PC-9 (cell line): ENCODE data around the gene THOC2. TPM values are rescaled to one million over a fixed set of nuclear protein-coding genes. Genes with fewer than 3 reads are reported as not detected.

Experiments
- BruUV-seq: library from RNA; stranded (reverse); fragments of 400-500 nt; replicated peaks from 2 replicates; lab custom pipeline; 2021; lab: Mats Ljungman, UMichigan
- CTCF ChIA-PET: fragments of 300-600 bp; sonication (Branson Sonifier 250); formaldehyde crosslinking; loops from one replicate; lab custom pipeline; 2022; ENCODE audit warnings: antibody characterized with exemption; lab: Charles Lee
- POLR2A ChIA-PET: fragments of 300-600 bp; sonication (Branson Sonifier 250); formaldehyde crosslinking; loops from one replicate; lab custom pipeline; 2022; ENCODE audit warnings: antibody characterized with exemption; ENCODE audit not compliant: unreplicated experiment; lab: Charles Lee
- DNase-seq, 2 experiments: peaks; one replicate each; pipeline versions ENCODE4 v3.0.0 to v3.0.0-alpha.2; 2015 to 2022; ENCODE audit warnings: mixed read lengths in 1 of 2
- H2AFZ ChIP-seq: fragments of 200-600 bp; sonication (generic); 2 replicates; pipeline ENCODE4 v1.8.1; 2017; ENCODE audit warnings: antibody characterized with exemption
- H3F3A ChIP-seq: fragments of 200-600 bp; sonication (generic); 2 replicates; pipeline ENCODE4 v1.8.1; 2017; ENCODE audit warnings: antibody characterized with exemption, mild to moderate bottlenecking, low read depth; ENCODE audit not compliant: insufficient read depth
- H3K27ac ChIP-seq: fragments of 200-600 bp; sonication (generic); 2 replicates; pipeline ENCODE4 v1.6.1; 2016; ENCODE audit warnings: mixed run types
- H3K27me3 ChIP-seq: fragments of 200-600 bp; sonication (generic); 2 replicates; pipeline ENCODE4 v1.6.1; 2016; ENCODE audit warnings: low read depth, mixed run types; ENCODE audit not compliant: insufficient read depth
- H3K36me3 ChIP-seq: fragments of 200-600 bp; sonication (generic); 2 replicates; pipeline ENCODE4 v1.6.1; 2016; ENCODE audit warnings: low read depth, mixed run types
- H3K4me1 ChIP-seq: fragments of 200-600 bp; sonication (generic); replicated peaks from 2 replicates; pipeline ENCODE4 v1.6.1; 2016; ENCODE audit warnings: mixed run types; ENCODE audit not compliant: insufficient read depth
- H3K4me2 ChIP-seq: fragments of 200-600 bp; sonication (generic); 2 replicates; pipeline ENCODE4 v1.6.1; 2017; ENCODE audit warnings: mixed run types
- H3K4me3 ChIP-seq: fragments of 200-600 bp; sonication (generic); 2 replicates; pipeline ENCODE4 v1.6.1; 2016; ENCODE audit warnings: mixed run types
- H3K79me2 ChIP-seq: fragments of 200-600 bp; sonication (generic); 2 replicates; pipeline ENCODE4 v1.6.1; 2017; ENCODE audit warnings: low read depth, mixed run types
- H3K9me2 ChIP-seq: fragments of 200-600 bp; sonication (generic); 2 replicates; pipeline ENCODE4 v1.8.1; 2017; ENCODE audit warnings: mild to moderate bottlenecking; ENCODE audit not compliant: insufficient read depth
- H3K9me3 ChIP-seq: fragments of 200-600 bp; sonication (generic); 2 replicates; pipeline ENCODE4 v1.8.1; 2016; ENCODE audit warnings: low read depth; ENCODE audit not compliant: insufficient read depth
- H4K20me1 ChIP-seq: fragments of 200-600 bp; sonication (generic); 2 replicates; pipeline ENCODE4 v1.8.1; 2017; ENCODE audit not compliant: insufficient read depth
- CTCF ChIP-seq: fragments of 200-600 bp; sonication (generic); conservative IDR thresholded peaks from 2 replicates; pipeline ENCODE4 v1.6.1; 2017; ENCODE audit warnings: mixed run types, antibody characterized with exemption, mild to moderate bottlenecking, moderate library complexity
- EZH2 ChIP-seq: fragments of 200-600 bp; sonication (generic); IDR thresholded peaks from 2 replicates; pipeline ENCODE4 v1.8.0; 2017; ENCODE audit warnings: antibody characterized with exemption, low read depth
- intact Hi-C: fragments of 100-400 bp; cut with micrococcal nuclease; formaldehyde crosslinking; loops from one replicate; pipeline ENCODE4 v1.10.0; 2022; ENCODE audit not compliant: unreplicated experiment
- total RNA-seq: library from RNA; stranded (reverse); gene quantifications from 2 replicates; pipeline ENCODE4 v1.2.3, GENCODE V29; 2021

The THOC2 gene
- total RNA-seq, 1 experiment from 2014 or later, result 158 TPM

GRCh38 chrX:123695242-123695641 is 37.6 kb downstream of the THOC2 start:
- Histone ChIP-seq H4K20me1 (0 out of 2 replicates have a peak, but pooled peaks cover 8% of the 10 kb centered on the region), H3K9me2 (no peaks in the 10 kb centered on the region), H3K27ac (no peak overlapping the region), H3F3A (peaks cover 13% of the 10 kb centered on the region; the same call in 1 of the 2 replicates), H3K36me3 (peaks cover 12% of the 10 kb centered on the region), H3K4me3 (no peak overlapping the region), H3K27me3 (no peaks in the 10 kb centered on the region), H2AFZ (no peak overlapping the region), H3K4me1 (no peaks in the 10 kb centered on the region), H3K4me2 (no peak overlapping the region), H3K79me2 (0 out of 2 replicates have a peak, but pooled peaks cover 14% of the 10 kb centered on the region), H3K9me3 (no peaks in the 10 kb centered on the region; the same call in 1 of the 2 replicates)
- ChIA-PET CTCF (no interaction called here), POLR2A (no interaction called here)
- intact Hi-C loops, result no loop called here
- TF ChIP-seq CTCF (no peak), EZH2 (no peak)
- BruUV-seq, result no TSS peak
- no peak for DNase-seq

- ChIA-PET CTCF (no interaction called here), POLR2A (no interaction called here)
- Histone ChIP-seq H4K20me1 (peaks cover 4% of the 10 kb centered on the region; the same call in 1 of the 2 replicates), H2AFZ (no peak overlapping the region), H3F3A (0 out of 2 replicates have a peak, but pooled peaks cover 4% of the 10 kb centered on the region), H3K36me3 (peaks cover 17% of the 10 kb centered on the region), H3K79me2 (0 out of 2 replicates have a peak, but pooled peaks cover 10% of the 10 kb centered on the region), H3K4me2 (no peak overlapping the region), H3K9me3 (no peaks in the 10 kb centered on the region), H3K4me3 (no peak overlapping the region), H3K4me1 (no peaks in the 10 kb centered on the region), H3K27me3 (no peaks in the 10 kb centered on the region), H3K9me2 (no peaks in the 10 kb centered on the region), H3K27ac (no peak overlapping the region)
- no peak for DNase-seq
- BruUV-seq, result no TSS peak
- no peak for TF ChIP-seq EZH2
- no peak for TF ChIP-seq CTCF
- intact Hi-C loops, result no loop called here
Measured at GRCh38 chrX:123691776-123692175, 41.1 kb downstream of the THOC2 start.

GRCh38 chrX:123688524-123688923 is 44.3 kb downstream of the THOC2 start:
- TF ChIP-seq CTCF (no peak), EZH2 (no peak)
- Histone ChIP-seq H3F3A (peaks cover 7% of the 10 kb centered on the region; the same call in 1 of the 2 replicates), H2AFZ (no peak overlapping the region), H3K4me3 (no peak overlapping the region), H3K36me3 (peaks cover 15% of the 10 kb centered on the region), H3K4me2 (no peak overlapping the region), H3K9me2 (no peaks in the 10 kb centered on the region), H3K4me1 (no peaks in the 10 kb centered on the region), H3K27ac (no peak overlapping the region), H4K20me1 (peaks cover 3% of the 10 kb centered on the region; the same call in 1 of the 2 replicates), H3K27me3 (no peaks in the 10 kb centered on the region), H3K9me3 (no peaks in the 10 kb centered on the region), H3K79me2 (0 out of 2 replicates have a peak, but pooled peaks cover 13% of the 10 kb centered on the region)
- CTCF ChIA-PET, result no interaction called here
- no TSS peak for BruUV-seq
- no peak for DNase-seq
- intact Hi-C loops, result no loop called here
- POLR2A ChIA-PET, result no interaction called here
